Measurements from ENCODE around the gene PRKCQ.

DNA sequence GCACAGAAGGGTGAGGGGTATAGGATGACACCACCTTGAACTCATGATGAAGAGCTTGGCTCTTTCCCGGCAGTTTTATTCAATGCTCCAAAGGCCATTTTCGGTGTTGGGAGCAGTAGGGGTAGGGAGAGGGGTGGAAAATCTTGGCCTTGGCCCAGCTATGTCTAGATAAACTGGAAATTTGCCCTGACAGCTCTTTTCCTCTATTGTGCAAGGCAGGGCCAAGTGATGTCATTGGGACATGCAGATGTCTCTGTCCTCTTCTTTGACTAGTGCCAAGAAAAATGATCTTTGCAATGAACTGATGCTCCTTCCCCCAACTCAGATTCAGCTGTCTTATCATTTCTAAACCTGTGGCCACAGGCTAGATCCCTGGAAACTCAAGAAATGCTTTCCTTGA is 27.7 kb upstream of the PRKCQ start:
- TF ChIP-seq POLR2A (IDR thresholded peaks at IDR 0.05; ENCODE audit: low read length) (no peak), GATA1 (IDR thresholded peaks at IDR 0.05; ENCODE audit: low read depth, low read length) (no peak)

All from erythroblast (primary cell).